HEK293T (cell line): ENCODE measurements around the gene CRTAC1.

Source experiments
- CTCF ChIA-PET: fragments of 350-600 bp; formaldehyde crosslinking; extraction: SDS; loops from one replicate; lab custom pipeline; 2021; ENCODE audit warnings: antibody characterized with exemption, inconsistent platforms; lab: Yijun Ruan, JAX
- POLR2A ChIA-PET: fragments of 350-600 bp; formaldehyde crosslinking; extraction: SDS; loops from one replicate; lab custom pipeline; 2020; ENCODE audit warnings: antibody characterized with exemption, inconsistent platforms; lab: Yijun Ruan, JAX
- DNase-seq: peaks from one replicate; pipeline ENCODE4 v3.0.0; 2012; ENCODE audit warnings: mixed read lengths; ENCODE audit errors: extremely low spot score
- ARNT ChIP-seq: fragments of 450-650 bp; IDR thresholded peaks from 2 replicates; pipeline ENCODE4 v1.6.1; 2017; ENCODE audit warnings: mild to moderate bottlenecking
- BHLHE40 ChIP-seq: fragments of 450-650 bp; IDR thresholded peaks from 2 replicates; pipeline ENCODE4 v1.6.1; 2016; ENCODE audit warnings: mild to moderate bottlenecking, moderate library complexity, borderline replicate concordance
- CTBP1 ChIP-seq: fragments of 450-650 bp; IDR thresholded peaks from 2 replicates; pipeline ENCODE4 v1.6.1; 2016; ENCODE audit warnings: borderline replicate concordance
- ELF4 ChIP-seq: fragments of 450-650 bp; IDR thresholded peaks from 2 replicates; pipeline ENCODE4 v1.6.1; 2017; ENCODE audit warnings: antibody characterized with exemption
- FOXA1 ChIP-seq: fragments of 450-650 bp; IDR thresholded peaks from 2 replicates; pipeline ENCODE4 v1.6.1; 2016; ENCODE audit warnings: mild to moderate bottlenecking
- FOXK2 ChIP-seq: fragments of 450-650 bp; IDR thresholded peaks from 2 replicates; pipeline ENCODE4 v1.6.1; 2016; ENCODE audit warnings: mild to moderate bottlenecking
- FOXM1 ChIP-seq: fragments of 450-650 bp; IDR thresholded peaks from 2 replicates; pipeline ENCODE4 v1.6.1; 2017; ENCODE audit warnings: mild to moderate bottlenecking, borderline replicate concordance
- HDGF ChIP-seq: fragments of 450-650 bp; IDR thresholded peaks from 2 replicates; pipeline ENCODE4 v1.6.1; 2017; ENCODE audit warnings: antibody characterized with exemption, borderline replicate concordance
- L3MBTL2 ChIP-seq: fragments of 450-650 bp; conservative IDR thresholded peaks from 2 replicates; pipeline ENCODE4 v1.6.1; 2016; ENCODE audit warnings: mild to moderate bottlenecking
- LEF1 ChIP-seq: fragments of 450-650 bp; IDR thresholded peaks from 2 replicates; pipeline ENCODE4 v1.6.1; 2017; ENCODE audit warnings: mild to moderate bottlenecking, borderline replicate concordance
- NFRKB ChIP-seq: fragments of 450-650 bp; IDR thresholded peaks from 2 replicates; pipeline ENCODE4 v1.6.1; 2016; ENCODE audit warnings: mild to moderate bottlenecking, moderate library complexity
- SP1 ChIP-seq: fragments of 450-650 bp; IDR thresholded peaks from 2 replicates; pipeline ENCODE4 v1.6.1; 2017
- SUZ12 ChIP-seq: fragments of 450-650 bp; IDR thresholded peaks from 2 replicates; pipeline ENCODE4 v1.6.1; 2016; ENCODE audit warnings: mild to moderate bottlenecking
- TARDBP ChIP-seq: fragments of 450-650 bp; IDR thresholded peaks from 2 replicates; pipeline ENCODE4 v1.6.1; 2016
- ZNF384 ChIP-seq: fragments of 450-650 bp; IDR thresholded peaks from 2 replicates; pipeline ENCODE4 v1.6.1; 2016
- TF ChIP-seq, protein P1 (sequence below): fragments of 450-650 bp; IDR thresholded peaks from 2 replicates; pipeline ENCODE4 v1.6.1; 2016

Gene CRTAC1

DNA sequence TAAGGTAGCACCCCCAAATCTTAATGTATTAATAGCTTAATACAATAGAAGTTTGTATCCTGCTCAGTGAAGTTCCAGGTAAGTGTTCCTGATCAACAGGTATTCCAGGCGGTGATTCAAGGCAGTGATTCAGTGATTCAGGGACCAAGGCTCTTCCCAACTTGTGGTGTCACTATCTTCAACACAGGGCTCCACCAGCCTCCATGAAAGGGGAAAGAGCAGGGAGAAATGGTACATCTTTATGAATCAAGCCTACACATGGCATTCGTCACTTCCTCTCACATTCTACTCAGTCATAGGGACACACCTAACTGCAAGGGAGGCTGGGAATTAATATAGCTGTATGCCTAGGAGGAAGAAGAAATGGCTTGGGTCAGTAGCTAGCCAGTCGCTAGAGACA, 175.7 kb downstream of the CRTAC1 start:
- TF ChIP-seq FOXK2 (no peak), FOXM1 (no peak), SUZ12 (no peak), NFRKB (no peak), LEF1 (no peak), SP1 (no peak), FOXA1 (no peak), HDGF (no peak), ELF4 (no peak), CTBP1 (no peak), L3MBTL2 (no peak), ARNT (no peak), ZNF384 (no peak), BHLHE40 (no peak), TARDBP (no peak)
- TF ChIP-seq, protein P1, sequence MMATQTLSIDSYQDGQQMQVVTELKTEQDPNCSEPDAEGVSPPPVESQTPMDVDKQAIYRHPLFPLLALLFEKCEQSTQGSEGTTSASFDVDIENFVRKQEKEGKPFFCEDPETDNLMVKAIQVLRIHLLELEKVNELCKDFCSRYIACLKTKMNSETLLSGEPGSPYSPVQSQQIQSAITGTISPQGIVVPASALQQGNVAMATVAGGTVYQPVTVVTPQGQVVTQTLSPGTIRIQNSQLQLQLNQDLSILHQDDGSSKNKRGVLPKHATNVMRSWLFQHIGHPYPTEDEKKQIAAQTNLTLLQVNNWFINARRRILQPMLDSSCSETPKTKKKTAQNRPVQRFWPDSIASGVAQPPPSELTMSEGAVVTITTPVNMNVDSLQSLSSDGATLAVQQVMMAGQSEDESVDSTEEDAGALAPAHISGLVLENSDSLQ, result no peak
- ChIA-PET POLR2A (no interaction called here), CTCF (interaction anchor here (0.6 kb wide), 1 partner anchor 50 kb away, joined by 3 read pairs; no protein-coding TSS in a partner anchor)
- DNase-seq, result no peak

DNA sequence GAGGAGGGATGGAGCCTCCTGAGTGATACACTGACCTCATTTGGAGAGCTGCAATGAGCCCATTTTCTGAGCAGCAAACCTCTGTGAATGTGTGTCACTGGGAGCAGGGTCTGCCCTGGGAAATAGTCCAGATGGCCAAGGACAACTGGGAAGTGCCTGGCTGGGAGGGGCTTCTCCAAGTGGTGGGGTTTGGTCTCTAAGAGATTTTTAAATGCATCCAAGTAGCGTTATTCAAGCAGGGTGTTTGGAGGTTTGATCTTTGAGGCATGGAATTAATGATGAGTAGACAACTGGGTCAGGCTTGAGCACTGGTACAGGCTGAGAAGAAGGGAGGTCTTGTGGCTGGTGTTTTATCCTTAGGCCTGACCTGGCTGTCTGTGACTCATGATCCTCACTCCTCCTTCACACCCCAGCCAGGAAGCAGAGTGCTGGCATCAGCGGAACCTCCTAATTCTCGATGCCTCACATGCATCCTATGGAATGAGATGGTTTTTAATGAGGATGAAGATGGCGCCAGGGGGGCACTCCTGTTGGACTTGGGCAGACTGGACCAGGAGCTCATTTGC, 177.5 kb downstream of the CRTAC1 start:
- no peak for DNase-seq
- CTCF ChIA-PET, result interaction anchor here (0.7 kb wide), 1 partner anchor 45 kb away, joined by 4 read pairs; no protein-coding TSS in a partner anchor
- no peak for TF ChIP-seq FOXA1
- TF ChIP-seq SUZ12, result no peak
- no peak for TF ChIP-seq ARNT
- TF ChIP-seq NFRKB, result no peak
- TF ChIP-seq CTBP1, result no peak
- TF ChIP-seq BHLHE40, result no peak
- no peak for TF ChIP-seq TARDBP
- no peak for TF ChIP-seq L3MBTL2
- POLR2A ChIA-PET, result interaction anchor here (1.0 kb wide), 1 partner anchor 139 kb away, joined by 3 read pairs; no protein-coding TSS in a partner anchor

DNA sequence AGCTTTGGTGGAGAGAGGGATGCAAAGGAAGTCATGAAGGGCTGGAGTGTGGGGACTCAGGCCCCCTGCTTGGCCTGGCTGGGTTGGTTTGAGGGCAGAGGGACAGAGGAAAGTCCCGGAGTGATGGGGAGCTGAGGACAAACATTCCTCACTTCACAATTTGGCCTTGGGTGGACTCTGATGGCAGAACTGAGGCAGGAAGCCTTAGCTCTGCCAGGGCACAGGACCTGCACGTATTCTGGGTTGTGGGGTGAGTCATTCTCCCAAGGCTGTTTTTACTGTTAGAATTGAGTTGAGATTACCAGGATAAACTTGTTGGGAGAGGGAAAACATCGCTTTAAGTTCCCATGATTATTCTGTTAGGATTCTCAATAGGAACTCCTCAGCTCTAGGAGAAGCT, 178.1 kb downstream of the CRTAC1 start:
- POLR2A ChIA-PET, result interaction anchor here (1.0 kb wide), 1 partner anchor 138 kb away, joined by 3 read pairs; no protein-coding TSS in a partner anchor
- CTCF ChIA-PET, result no interaction called here
- no peak for TF ChIP-seq FOXM1
- TF ChIP-seq FOXA1, result no peak
- no peak for TF ChIP-seq NFRKB
- no peak for TF ChIP-seq SUZ12
- TF ChIP-seq TARDBP, result no peak
- TF ChIP-seq L3MBTL2, result no peak
- TF ChIP-seq, protein P1, result no peak
- TF ChIP-seq ZNF384, result no peak
- TF ChIP-seq BHLHE40, result no peak
- no peak for TF ChIP-seq FOXK2
- no peak for TF ChIP-seq LEF1
- DNase-seq, result no peak

- POLR2A ChIA-PET, result no interaction called here
- CTCF ChIA-PET, result no interaction called here
- DNase-seq, result no peak
- TF ChIP-seq ZNF384 (no peak), FOXA1 (no peak), L3MBTL2 (no peak), NFRKB (no peak)
Observed at GRCh38 chr10:97851341-97852001, 178.9 kb downstream of the CRTAC1 start.

- TF ChIP-seq ELF4 (no peak), TARDBP (no peak), ZNF384 (no peak), FOXM1 (no peak), NFRKB (no peak), FOXA1 (no peak), LEF1 (no peak), CTBP1 (no peak), HDGF (no peak), BHLHE40 (no peak), L3MBTL2 (no peak), FOXK2 (no peak), SUZ12 (no peak), SP1 (no peak), ARNT (no peak)
- TF ChIP-seq, protein P1, result no peak
- DNase-seq, result no peak
- ChIA-PET POLR2A (no interaction called here), CTCF (interaction anchor here (0.6 kb wide), 1 partner anchor 19 kb away, joined by 3 read pairs; no protein-coding TSS in a partner anchor)
Observed at GRCh38 chr10:97850446-97850845, 180.0 kb downstream of the CRTAC1 start.
